Measurements from ENCODE around the gene OR2M7.

OR2M7 gene

DNA sequence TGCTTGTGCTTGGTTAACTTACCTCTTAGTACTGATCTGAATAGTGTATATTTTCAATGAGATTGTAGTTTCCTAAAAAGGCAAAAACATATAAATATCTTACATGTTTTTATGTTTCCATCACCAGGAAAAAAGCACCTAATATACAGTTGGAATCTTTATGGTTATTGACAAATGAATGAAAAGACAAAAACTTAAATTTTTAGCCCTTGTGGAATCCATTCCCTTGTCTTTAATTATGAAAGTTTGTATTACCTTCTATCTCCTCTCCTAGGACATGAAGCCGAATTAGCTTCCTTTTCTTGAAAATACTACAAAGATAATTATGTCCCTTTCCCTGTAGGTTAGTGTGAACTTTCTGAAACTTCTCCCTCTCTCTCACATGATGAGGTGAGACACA lies 21.0 kb downstream of the OR2M7 start, which contains the start of gene OR2T12:
Gene OR2T12 (minus strand): TSS at position 101 of the 400 bp plus-strand sequence. CDS start 7,846 bp downstream, outside the sequence.
- TF ChIP-seq, protein P1, sequence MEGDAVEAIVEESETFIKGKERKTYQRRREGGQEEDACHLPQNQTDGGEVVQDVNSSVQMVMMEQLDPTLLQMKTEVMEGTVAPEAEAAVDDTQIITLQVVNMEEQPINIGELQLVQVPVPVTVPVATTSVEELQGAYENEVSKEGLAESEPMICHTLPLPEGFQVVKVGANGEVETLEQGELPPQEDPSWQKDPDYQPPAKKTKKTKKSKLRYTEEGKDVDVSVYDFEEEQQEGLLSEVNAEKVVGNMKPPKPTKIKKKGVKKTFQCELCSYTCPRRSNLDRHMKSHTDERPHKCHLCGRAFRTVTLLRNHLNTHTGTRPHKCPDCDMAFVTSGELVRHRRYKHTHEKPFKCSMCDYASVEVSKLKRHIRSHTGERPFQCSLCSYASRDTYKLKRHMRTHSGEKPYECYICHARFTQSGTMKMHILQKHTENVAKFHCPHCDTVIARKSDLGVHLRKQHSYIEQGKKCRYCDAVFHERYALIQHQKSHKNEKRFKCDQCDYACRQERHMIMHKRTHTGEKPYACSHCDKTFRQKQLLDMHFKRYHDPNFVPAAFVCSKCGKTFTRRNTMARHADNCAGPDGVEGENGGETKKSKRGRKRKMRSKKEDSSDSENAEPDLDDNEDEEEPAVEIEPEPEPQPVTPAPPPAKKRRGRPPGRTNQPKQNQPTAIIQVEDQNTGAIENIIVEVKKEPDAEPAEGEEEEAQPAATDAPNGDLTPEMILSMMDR (IDR thresholded peaks at IDR 0.05; ENCODE audit: unreplicated experiment in 3 of 3) = no peak
- Mint-ChIP-seq H3K9me3 (peaks cover 43% of the 10 kb centered on the region), H3K4me1 (no peaks in the 10 kb centered on the region), H3K4me3 (no peak within 1 kb of the TSS), H3K27me3 (ENCODE audit: low read depth) (no peaks in the 10 kb centered on the region), H3K27ac (no peak within 1 kb of the TSS), H3K36me3 (ENCODE audit: low read depth) (no peaks in the 10 kb centered on the region)

DNA sequence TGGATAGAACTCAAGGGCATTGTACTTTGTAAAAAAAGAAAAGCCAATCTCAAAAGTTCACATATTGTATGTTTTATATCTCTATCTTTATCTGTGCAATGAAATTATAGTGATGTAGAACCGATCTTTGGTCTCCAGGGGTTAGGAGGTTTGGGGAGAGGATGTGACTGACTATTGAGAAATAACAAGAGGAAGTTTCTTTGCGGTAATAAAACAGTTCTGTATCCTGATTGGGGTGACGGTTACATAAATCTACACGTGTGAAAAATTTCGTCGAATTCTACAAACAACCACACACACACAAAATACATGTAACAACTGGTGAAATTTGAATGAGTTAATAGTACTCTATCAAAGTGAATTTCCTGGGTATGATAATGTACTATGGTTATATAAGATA lies 36.0 kb downstream of the OR2M7 start:
- H3K4me3 Mint-ChIP-seq = no peak overlapping the region
- no peak overlapping the region for H3K27ac Mint-ChIP-seq
- no peaks in the 10 kb centered on the region for H3K27me3 Mint-ChIP-seq (ENCODE audit: low read depth)
- peaks cover 29% of the 10 kb centered on the region for H3K9me3 Mint-ChIP-seq
- H3K4me1 Mint-ChIP-seq = no peaks in the 10 kb centered on the region
- TF ChIP-seq, protein P1 (IDR thresholded peaks at IDR 0.05; ENCODE audit: unreplicated experiment in 3 of 3) = no peak
- H3K36me3 Mint-ChIP-seq (ENCODE audit: low read depth) = no peaks in the 10 kb centered on the region

DNA sequence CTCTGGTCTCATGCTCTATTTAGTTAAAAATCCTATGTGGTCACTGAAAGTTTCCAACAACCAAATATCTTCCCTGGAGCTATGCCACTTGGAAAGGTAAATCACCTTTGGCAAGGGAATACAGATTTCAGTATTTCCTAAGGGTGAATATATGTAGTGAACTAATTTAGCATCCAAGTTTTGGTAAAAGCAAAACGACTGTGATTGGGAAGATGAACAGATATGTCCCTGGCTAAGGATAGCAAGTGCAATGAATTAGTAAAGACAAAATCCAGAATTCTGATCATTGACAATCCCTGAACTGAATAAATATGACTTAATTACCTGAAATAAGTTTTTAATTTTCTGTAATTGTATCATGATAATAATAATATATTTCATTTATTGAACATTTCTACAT lies 46.5 kb downstream of the OR2M7 start, which contains the start of gene OR2T33:
Gene OR2T33 (minus strand): TSS at position 101 of the 400 bp plus-strand sequence. CDS start 4,162 bp downstream, outside the sequence.
- Mint-ChIP-seq H3K36me3 (ENCODE audit: low read depth) (no peaks in the 10 kb centered on the region), H3K27ac (no peak within 1 kb of the TSS), H3K4me1 (no peaks in the 10 kb centered on the region), H3K4me3 (no peak within 1 kb of the TSS), H3K9me3 (peaks cover 34% of the 10 kb centered on the region), H3K27me3 (ENCODE audit: low read depth) (no peaks in the 10 kb centered on the region)
- TF ChIP-seq, protein P1 (IDR thresholded peaks at IDR 0.05; ENCODE audit: unreplicated experiment in 3 of 3) = no peak

Measured in nephron (organoid).